ENCODE measurements around the gene BEST2.
"Not testable (repeated sequence)": the region's sequence is repeated elsewhere in the genome, so short reads cannot be mapped to it uniquely, and the experiment has no call there.

BEST2 gene

GRCh38 chr19:12788042-12788681, 36.6 kb downstream of the BEST2 start:
- DNase-seq (ENCODE audit: low spot score), result no peak

- peak; percentile 56 for DNase-seq (ENCODE audit: low spot score)
Observed at GRCh38 chr19:12788682-12789097, 37.1 kb downstream of the BEST2 start.

- no peak for DNase-seq (ENCODE audit: low spot score)
Observed at GRCh38 chr19:12789098-12789903, 37.7 kb downstream of the BEST2 start.

GRCh38 chr19:12789904-12790619, 38.5 kb downstream of the BEST2 start:
- DNase-seq (ENCODE audit: low spot score), result peak; percentile 83

- no peak for DNase-seq (ENCODE audit: low spot score)
Observed at GRCh38 chr19:12790628-12791344, 39.2 kb downstream of the BEST2 start.

- DNase-seq (ENCODE audit: low spot score), result peak; percentile 91
Observed at GRCh38 chr19:12791345-12792050, 39.9 kb downstream of the BEST2 start, which contains the start of gene JUNB. JUNB (plus strand) TSS chr19:12791486; CDS start chr19:12791772, 286 bp downstream.

DNA sequence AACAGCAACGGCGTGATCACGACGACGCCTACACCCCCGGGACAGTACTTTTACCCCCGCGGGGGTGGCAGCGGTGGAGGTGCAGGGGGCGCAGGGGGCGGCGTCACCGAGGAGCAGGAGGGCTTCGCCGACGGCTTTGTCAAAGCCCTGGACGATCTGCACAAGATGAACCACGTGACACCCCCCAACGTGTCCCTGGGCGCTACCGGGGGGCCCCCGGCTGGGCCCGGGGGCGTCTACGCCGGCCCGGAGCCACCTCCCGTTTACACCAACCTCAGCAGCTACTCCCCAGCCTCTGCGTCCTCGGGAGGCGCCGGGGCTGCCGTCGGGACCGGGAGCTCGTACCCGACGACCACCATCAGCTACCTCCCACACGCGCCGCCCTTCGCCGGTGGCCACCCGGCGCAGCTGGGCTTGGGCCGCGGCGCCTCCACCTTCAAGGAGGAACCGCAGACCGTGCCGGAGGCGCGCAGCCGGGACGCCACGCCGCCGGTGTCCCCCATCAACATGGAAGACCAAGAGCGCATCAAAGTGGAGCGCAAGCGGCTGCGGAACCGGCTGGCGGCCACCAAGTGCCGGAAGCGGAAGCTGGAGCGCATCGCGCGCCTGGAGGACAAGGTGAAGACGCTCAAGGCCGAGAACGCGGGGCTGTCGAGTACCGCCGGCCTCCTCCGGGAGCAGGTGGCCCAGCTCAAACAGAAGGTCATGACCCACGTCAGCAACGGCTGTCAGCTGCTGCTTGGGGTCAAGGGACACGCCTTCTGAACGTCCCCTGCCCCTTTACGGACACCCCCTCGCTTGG, 40.7 kb downstream of the BEST2 start:
- no peak for DNase-seq (ENCODE audit: low spot score)

- no peak for DNase-seq (ENCODE audit: low spot score)
Observed at GRCh38 chr19:12792853-12793289, 41.3 kb downstream of the BEST2 start.

DNA sequence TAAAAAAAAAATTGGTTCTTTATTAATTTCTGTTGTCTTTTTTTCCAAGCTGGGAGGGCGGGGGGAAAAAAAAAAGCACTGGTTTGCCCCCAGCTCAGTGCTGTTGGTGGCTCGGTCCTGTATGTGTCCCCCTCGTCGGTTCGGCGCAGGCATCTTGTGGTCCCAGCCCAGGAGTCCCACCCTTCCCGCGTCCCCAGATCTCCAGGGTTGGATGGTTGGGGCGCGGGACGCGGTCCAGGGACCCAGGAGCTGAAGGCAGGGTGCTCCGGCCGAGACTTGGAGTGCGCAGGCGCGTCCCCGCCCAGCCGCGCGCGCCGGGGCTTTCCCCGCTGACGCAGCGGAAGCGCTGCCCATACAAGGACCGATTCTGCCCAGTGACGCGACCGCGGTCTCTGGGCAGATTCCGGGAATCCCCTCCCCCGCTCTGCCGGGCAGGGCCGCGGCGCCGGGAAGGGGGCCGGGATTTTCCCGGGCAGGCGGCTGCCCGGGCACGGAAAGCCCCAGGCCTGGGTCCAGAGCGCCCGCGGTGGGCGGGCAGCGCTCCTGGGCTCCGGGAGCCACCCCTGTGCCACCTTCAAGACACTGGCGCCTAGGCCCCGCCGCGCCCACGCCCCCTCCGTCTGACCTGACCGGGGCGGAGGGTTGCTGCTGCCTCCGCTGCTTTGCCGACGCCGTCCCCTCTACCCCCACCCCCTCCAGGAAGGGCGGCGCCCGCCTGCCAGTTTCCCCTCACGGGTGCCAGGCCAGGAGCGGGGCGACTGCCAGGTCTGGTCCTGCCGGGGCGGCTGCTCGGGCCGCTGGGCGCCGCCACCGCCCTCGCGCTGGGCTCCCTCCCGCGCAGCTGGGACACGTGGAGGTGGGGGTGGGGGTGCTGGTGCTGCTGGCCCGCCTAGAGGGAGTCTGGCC, 42.0 kb downstream of the BEST2 start:
- DNase-seq (ENCODE audit: low spot score), result peak; percentile 94

DNA sequence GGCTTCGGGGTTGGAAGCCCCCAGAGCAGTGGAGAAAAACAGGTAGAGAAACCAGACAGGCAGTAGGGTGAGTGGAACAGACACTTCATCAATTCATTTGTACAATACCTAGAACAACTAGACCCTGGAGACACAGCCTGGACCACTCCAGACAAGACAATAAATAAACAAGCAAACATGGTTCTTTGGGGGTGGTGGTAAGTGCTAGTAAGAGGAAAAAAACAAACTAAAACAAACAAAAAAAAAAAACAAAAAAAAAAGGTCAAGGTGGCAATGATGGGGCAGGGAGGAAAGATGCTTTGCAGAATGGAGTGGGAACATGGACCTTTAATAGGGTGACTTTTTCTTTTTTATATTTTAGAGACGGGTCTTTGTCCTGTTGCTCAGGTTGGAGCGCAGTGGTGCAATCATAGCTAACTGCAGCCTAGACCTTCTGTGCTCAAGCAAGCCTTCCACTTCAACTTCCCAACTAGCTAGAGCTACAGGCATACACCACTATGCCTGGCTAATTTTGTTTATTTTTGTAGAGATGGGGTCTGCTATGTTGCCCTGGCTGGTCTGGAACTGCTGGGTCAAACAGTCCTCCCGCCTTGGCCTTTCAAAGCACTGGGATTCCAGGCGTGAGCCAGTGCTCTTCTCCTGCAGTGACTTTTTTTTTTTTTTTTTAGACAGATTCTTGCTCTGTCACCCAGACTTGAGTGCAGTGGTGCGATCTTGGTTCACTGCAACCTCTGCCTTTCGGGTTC, 42.8 kb downstream of the BEST2 start:
- no peak for DNase-seq (ENCODE audit: low spot score)

DNA sequence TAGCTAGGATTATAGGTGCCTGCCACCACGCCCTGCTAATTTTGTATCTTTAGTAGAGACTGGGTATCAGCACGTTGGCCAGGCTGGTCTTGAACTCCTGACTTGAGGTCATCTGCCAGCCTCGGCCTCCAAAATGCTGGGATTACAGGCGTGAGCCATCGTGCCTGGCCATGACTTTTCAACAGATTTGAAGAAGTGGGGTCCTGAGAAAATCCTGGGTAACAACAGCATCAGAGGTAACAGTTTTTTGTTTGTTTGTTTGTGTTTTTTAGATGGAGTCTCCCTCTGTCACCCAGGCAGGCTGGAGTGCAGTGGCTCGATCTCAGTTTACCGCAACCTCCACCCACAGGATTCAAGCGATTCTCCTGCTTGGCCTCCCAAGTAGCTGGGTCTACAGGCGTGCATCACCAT, 43.4 kb downstream of the BEST2 start:
- DNase-seq (ENCODE audit: low spot score), result no peak

- peak; percentile 80 for DNase-seq (ENCODE audit: low spot score)
Observed at GRCh38 chr19:12796146-12797071, 44.8 kb downstream of the BEST2 start.

GRCh38 chr19:12797141-12797587, 45.6 kb downstream of the BEST2 start:
- DNase-seq (ENCODE audit: low spot score), result no peak

GRCh38 chr19:12797607-12798006, 46.0 kb downstream of the BEST2 start:
- not testable (repeated sequence) for DNase-seq (ENCODE audit: low spot score)

GRCh38 chr19:12799742-12800465, 48.3 kb downstream of the BEST2 start:
- DNase-seq (ENCODE audit: low spot score), result no peak

- DNase-seq (ENCODE audit: low spot score), result no peak
Observed at GRCh38 chr19:12800466-12800770, 48.8 kb downstream of the BEST2 start.

DNA sequence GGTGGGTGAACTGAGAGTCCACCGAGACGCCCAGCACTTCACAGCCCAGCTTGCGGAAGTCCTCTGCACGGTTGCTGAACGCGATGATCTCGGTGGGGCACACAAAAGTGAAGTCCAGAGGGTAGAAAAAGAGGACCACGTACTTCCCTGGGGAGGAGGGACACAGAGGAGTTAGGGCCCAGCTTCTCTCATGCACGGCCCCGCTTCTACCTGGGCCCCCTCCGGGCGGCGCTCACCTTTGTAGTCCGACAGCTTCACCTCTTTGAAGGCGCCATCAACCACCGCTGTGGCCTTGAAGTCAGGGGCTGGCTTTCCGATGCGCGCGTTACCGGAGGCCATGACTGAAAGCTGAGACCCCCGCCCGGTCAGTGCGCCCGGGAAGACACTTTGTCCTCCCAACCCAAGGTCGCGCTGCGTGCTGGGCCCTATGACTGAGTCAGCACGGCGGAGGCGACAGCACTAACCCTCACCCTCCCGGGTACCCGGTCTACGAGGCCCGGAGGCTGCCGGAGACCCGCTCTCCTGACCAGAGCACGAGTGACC, 49.4 kb downstream of the BEST2 start:
- no peak for DNase-seq (ENCODE audit: low spot score)

Measured in kidney capillary endothelial cell (primary cell).